ENCODE measurements around the gene DIDO1.

Gene DIDO1

DNA sequence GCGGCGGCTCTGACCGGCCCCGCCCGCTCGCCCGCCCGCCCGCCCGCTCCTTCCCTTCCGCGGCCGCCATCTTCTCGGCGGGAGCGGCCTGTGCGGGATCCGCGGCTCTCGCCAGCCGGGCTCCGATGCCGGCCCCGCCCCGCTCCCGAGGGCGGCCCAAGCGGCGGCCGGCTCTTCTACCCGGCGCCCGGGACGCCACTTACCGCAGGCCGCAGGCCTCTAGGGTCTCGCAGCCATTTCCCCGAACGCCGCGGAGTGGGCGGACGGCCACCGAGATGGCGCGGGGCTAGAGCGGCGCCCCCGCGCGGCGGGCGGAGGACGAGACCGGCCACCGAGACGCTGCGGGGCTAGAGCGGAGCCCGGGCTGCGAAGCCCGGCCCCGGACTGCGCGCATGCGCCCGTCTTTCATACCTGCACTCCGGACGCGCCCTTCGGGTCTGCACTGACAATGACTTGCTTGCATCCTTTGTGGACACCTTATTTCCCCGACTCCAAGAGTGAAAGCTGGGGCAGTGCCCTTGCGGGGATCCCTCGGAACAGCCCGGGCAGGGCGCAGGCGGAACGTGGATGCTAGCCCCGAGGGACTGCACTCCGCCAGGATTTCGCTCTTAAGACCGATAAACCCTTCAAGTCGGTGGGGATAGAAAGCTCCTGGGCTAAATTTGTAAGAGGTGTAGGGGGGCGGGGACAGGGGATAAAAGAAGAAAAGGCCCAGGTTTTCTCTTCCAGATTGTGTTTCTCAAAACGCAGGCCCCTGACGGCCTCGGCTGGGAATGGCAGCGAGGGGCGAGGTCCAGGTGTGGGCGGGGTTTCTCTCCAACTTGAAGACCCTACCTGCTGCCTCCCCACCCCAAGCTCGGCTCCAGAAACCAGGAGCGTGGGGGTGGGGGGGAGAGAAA is at the start of gene DIDO1:
Gene DIDO1, minus strand, starts transcription at position 277 of the 899 bp plus-strand sequence.
- peak; percentile 91 to 94 (median 92) for DNase-seq

DNA sequence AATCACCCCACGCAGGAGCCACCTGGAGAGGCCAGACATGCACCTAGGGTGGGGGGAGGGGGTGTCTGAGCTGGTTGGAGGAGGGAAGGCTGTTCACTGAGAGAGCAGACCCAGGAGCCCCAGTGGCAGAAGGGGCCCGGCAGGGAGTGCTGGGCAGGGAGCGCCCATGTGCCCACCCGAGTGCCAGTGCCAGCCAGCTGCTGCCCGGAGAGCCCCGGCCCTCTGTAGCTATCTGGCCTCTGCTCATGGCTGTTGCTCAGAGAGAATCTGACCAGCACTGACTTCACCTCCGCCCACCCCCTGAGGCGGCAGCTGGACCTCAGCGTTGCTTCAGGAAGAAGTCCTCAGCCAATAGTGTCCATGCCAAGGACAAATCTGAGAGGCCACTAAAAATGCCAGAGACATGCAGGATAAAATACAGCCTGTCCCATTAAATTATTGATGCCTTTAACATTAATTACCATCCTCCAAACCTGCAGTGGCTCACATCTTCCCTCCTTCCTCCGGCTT is 49.0 kb upstream of the DIDO1 start:
- peak in 1 of 3 experiments; percentile 26 for DNase-seq

DNA sequence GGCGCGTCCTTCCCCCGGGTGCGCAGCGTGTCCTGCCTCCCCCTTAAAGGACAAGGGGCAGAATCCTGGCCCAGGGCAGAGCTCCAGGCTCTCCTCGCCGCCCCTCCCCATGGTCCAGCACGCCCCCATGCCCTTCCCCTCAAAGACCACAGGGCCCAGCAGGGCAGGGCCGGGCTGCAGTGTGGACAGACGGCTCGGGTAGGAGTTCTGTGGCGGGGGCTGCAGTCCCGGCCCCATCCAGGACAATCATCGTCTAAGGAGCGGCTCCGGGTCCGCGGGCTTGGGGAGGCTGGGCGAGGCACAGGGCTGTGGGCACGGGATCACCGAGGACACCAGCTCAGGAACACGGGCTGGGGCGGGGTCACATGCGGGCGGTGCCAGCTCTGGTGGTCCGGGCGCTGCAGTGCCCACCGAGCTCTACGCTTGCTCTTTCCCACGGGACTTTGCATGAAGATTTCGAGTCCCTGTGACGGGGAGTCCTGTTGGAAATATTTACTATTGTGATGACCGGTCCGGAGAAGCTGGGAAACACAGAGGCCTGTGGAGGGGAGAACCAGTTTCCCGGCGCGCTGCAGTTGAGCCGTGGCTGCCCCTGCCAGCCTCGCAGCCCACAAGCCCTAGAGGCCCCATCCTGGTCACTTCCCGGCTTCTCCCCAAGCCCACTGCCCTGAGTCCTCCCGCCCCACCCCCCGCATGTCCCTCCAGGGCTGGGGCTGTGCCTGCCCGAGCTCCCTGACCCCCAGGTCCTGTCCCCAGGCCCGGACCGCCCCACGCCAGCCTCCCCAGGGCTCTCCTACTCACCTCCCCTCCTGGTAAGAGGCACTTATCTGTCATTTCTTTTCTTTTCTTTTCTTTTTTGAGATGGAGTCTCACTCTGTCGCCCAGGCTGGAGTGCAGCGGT is 46.8 kb upstream of the DIDO1 start:
- DNase-seq = no peak

DNA sequence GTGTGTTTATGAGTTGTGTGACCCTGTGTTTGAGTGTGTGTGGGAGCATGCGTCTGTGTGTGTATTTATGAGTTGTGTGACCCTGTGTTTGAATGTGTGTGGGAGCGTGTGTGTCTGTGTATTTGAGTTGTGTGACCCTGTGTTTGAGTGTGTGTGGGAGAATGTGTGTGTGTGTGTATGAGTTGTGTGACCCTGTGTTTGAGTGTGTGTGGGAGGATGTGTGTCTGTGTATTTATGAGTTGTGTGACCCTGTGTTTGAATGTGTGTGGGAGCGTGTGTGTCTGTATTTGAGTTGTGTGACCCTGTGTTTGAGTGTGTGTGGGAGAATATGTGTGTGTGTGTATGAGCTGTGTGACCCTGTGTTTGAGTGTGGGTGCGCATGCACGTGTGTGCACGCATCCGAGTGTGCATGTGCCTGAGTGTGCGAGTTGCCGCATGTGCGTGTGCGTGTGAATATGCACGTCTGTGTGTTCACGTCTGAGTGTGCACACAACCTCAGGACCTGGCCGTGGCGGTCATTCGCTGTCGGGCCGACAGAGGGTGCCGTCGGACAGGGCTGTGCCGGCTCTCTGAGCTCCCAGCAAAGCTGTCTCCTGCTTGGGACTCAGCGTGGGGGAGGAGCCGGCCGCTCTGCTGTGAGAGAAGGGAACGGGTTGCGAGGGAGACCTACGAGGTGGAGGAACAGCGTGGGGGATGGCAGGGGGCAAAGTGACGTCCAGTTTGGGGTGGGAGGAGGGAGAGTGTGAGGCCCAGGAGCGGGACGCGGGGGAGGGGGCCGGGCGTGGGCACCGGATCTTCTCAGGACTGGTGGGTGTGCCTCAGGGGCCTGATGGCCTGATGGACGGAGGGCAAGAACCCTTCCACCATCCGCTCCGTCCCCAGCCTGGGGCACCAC is 45.9 kb upstream of the DIDO1 start:
- DNase-seq = peak; percentile 78 to 91 (median 85)

DNA sequence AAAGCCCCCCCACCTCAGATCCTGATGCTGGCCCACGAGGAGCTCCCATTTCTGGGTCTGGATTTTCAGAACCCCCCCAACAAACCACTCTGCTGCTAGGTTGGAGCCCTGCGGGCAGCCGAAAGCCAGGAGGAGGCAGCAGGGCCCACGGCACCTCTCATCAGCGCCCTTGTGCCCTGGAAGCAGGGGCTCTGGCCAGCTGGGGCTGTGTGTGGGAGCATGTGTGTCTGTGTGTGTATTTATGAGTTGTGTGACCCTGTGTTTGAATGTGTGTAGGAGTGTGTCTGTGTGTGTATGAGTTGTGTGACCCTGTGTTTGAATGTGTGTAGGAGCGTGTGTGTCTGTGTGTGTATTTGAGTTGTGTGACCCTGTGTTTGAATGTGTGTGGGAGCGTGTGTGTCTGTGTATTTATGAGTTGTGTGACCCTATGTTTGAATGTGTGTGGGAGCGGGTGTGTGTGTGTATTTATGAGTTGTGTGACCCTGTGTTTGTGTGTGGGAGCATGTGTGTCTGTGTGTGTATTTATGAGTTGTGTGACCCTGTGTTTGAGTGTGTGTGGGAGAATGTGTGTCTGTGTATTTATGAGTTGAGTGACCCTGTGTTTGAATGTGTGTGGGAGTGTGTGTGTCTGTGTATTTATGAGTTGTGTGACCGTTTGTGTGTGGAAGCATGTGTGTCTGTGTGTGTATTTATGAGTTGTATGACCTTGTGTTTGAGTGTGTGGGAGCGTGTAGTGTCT is 45.1 kb upstream of the DIDO1 start:
- DNase-seq = no peak

DNA sequence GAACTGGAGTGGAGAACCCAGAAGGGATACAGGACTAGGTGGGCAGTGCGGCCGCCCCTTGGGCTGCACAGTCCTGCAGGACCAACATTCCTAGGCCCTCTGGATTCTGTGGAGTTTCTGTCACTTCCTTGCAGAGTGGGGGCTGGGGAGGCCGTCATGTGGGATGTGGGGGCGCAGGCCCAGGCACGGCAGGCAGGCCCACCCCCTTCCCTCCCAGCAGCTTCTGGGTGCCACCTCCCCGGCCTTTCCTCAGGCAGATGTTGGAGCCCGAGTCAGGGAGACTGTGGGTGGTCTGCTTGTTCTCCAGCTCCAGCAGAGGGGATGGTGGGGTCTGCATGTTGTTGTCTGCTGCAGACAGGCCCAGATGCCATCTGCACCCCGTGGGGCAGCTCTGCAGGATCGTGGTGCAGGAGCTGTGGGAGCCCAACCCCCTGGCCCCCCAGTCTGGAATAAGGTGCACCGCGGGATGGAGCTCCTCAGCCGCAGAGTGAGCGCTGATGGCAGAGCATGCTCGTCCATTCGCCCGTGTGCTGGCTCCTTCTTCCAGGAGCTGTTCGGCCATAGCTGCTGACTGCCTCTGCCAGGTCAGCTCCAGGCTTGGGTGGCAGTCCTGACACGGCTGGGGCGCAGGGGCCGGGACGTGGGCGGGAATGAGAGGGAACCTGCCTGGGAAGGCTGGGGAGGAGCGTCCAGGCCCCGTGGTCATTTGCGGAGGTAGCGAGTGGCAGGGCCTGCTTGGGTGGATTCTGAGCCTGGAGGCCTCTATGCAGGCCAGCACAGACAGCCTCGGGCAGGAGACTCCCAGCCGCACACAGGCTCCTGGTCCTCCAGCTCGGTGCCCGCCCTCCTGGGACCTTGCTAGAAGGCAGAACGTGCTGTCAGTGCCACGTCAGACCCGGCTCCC is 44.3 kb upstream of the DIDO1 start:
- DNase-seq = no peak

DNA sequence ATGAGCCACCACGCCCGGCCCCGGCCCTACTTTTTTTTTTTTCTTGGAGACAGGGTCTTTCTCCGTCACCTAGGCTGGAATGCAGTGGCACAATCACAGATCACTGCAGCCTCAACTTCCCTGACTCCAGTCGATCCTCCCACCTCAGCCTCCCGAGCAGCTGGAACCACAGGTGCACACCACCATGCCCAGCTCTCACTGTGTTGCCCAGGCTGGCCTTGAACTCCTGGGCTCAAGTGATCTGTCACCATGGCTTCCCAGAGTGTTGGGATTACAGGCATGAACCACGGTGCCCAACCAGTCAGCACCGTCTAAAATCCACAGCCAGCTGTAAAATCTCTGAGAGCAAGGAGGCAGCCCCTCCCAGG is 43.6 kb upstream of the DIDO1 start:
- DNase-seq = no peak

DNA sequence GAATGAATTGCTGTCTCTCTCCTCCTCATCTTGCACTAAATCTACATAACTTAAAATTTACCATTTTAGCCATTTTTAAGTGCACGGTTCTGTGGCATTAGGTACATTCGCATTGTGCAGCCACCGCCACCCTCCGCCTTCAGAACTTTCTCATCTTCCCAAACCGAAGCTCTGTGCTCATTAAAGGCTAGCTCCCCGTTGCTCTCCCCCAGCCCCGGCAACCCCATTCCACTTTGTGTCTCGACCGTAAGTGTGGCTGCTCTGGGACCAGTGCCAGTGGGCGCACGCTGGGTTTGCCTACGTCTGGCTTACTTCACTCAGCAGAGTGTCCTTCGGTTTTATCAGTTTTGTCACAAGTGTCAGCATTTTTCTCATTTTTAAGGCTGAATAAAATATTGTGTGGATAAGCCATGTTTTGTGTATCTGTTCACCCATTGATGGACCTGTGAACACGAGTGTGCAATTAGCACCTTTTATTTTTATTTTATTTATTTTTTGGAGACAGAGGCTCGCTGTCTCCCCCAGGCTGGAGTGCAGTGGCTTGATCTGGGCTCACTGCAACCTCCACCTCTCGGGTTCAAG is 43.0 kb upstream of the DIDO1 start:
- no peak for DNase-seq

DNA sequence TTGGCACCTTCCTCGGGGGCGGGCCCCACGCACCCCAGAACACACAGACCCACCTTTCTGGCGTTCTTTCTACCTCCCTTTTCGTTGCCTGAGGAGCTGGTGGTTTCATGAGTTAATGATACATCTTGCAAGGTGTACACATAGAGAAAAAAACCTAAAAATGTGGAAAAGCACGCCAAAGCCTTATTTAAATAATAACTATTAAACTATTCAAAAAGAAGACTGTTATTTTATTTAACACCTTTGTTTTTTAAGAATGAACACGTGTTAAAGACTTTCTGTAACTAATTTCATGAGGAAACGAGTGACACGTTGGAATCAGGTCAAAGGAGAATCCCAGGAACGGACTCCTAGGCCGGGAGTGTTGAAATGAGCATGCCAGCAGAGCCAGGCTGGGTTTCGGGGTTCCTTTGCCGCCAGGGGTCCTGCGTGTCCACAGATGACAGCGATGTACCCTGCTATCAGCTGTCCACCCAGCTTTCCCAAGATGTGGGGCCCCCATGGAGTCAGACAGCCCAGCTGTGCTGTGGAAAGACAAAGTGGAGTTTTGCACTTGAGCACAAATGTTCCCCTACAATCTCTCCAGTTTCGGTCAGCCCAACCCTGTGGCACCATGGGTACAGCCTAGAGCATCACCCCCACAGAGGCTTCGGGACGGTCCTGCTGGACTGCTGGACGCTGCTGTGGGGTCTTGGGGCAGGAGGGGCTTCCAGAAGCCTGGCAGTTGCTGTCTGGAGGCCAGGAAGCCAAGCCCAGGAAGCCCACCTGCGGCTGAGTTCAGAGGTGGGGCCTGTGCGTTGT is 42.3 kb upstream of the DIDO1 start:
- no peak for DNase-seq

DNA sequence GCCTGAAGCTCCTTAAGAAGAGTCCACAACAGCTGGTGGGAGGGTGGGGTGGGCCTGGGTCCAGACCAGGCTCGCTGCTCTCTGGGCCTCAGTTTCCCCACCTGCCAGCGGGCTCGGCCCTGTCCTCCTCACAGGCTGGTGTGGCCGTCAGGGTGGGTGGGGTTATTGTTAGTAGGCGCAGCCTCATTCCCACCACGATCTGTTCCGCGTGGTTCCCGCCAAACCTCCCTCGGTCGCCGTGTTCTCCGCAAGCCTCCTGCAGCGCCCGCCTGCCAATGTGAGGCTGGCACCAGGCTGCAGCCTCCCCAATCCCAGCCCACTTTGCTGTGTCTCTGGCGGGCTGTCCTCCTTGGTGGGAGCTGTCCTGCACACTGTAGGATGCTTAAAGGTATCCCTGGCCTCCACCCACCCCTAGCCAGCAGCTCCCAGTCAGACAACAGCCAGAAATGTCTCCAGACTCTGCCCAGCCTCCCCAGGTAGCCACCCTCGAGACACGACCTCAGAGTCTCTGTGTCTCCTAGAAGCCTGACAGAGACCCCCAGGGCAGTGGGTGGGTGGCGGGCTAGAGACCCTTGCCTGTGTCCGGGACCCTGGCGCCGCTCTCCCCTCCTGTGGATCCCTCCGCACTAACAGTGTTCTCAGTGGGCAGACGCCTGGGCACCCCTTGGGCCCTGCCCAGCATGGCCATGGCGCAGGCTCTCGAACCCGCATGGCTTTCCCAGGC is 41.5 kb upstream of the DIDO1 start:
- DNase-seq = no peak

DNA sequence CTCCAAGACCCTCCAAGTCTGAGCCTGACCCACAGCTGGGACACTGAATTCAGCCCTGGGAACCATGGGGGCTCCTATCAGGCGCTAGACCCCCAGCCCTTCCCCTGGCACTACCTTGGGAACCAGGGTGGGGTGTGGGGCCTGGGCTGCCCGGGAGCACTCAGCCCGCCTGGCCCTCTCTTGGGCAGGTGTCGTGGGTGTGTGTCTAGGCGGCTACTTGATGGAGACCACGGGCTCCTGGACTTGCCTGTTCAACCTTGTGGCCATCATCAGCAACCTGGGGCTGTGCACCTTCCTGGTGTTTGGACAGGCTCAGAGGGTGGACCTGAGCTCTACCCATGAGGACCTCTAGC is 40.8 kb upstream of the DIDO1 start:
- DNase-seq = no peak

DNA sequence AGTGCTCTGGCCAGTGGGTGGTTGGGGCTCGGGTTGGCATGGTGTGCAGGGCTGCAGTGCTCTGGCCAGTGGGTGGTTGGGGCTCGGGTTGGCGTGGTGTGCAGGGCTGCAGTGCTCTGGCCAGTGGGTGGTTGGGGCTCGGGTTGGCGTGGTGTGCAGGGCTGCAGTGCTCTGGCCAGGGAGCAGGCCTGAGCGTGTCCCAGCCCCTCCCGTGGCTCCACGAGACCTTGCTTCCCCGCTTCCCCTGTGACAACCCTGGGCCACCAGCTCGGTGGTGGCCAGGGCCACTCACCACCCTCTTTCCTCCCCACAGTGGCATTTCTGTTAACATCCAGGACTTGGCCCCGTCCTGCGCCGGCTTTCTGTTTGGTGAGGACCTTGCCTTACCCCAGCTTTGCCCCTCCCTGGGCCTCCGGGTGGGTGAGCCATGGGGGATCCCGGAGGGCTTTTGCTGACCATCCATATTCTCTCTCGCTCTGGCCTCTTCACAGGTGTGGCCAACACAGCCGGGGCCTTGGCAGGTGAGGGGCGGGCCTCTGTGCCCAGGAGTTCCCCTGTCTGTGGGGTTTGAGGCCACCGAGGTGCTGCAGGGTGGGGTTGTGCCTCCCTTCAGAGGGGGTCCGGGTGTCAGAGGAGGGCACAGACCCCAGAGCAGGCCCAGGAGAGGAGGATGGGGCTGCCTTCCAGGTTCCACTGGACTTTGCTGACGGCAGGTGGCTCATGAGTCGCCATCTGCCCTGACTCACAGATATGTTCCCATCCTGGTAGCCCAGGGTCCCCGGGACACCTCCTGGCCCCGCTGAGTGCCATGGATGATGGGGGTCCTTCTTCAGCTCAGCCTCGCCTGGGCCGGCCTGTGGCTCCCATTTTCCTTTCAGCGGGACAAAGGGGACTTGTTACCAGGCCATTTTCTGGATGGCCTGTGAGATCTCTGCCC is 40.2 kb upstream of the DIDO1 start:
- no peak for DNase-seq

DNA sequence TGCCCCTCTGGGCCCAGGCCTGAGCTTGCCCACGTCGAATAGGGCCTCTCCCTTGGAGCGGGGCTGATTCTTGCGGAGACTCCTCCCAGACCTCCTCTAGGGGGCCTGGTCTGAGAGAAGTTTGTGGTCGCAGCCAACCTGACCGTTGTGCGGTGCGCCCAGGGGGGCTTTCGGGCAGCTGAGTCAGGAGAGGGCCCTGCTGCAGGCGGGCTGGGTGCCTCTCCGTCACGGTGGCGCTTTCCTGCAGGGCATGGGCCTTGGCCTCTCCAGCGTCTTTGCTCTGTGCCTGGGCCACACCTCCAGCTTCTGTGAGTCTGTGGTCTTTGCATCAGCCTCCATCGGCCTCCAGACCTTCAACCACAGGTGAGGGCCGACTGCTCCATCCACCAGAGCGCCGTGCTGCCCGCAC is 39.1 kb upstream of the DIDO1 start:
- no peak for DNase-seq

DNA sequence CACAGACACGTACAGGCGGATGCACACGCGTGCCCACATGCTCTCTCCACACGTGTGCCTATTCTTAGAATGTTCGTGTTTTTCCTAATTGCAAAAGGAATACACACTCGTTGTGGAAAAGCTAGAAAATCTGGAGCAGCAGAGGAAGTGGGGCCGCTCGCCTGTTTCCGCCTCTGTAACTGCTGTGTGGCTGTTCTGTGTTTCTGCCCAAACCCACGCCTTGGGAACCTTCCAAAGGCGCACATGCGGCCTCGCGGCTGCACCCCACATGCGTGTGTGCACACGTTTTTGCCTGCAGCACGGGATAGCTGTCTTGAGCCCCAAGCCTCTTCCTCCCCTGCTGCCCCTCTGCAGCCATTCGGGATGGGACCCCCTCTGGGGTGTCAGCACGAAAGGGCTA is 38.4 kb upstream of the DIDO1 start:
- no peak for DNase-seq

DNA sequence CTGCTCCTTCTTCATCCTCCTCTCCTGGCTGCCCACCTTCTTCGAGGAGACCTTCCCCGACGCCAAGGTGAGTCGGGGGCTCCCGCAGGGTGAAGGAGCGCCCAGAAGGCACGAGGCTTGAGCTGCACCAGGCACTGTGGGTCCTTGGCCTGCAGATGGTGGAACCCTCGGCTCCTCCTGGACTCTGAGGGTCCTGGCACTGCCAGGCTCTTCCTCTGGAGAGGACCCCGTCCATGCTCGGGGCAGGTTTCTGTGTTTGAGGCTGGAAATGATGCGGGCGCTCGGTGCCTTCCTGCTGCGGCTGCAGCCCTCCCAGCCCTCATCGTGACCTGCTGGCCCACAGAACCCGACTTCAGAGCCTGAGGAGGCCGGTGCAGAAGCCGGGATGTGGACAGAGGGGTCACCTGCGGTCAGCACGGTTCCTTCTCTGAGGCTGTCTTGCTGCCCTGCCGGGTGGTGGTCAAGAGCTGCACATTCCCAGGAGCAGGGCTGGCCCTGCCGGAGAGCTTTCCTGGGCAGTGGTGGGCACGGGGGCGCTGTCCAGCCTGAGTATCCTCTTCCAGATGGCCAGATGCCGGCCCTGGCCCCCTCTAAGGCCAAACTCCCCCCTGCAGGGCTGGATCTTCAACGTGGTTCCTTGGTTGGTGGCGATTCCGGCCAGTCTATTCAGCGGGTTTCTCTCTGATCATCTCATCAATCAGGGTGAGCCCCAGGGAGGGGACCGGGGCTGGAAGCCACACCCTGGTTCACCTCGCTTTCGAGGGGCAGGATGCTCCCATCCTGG is 37.5 kb upstream of the DIDO1 start:
- no peak for DNase-seq

DNA sequence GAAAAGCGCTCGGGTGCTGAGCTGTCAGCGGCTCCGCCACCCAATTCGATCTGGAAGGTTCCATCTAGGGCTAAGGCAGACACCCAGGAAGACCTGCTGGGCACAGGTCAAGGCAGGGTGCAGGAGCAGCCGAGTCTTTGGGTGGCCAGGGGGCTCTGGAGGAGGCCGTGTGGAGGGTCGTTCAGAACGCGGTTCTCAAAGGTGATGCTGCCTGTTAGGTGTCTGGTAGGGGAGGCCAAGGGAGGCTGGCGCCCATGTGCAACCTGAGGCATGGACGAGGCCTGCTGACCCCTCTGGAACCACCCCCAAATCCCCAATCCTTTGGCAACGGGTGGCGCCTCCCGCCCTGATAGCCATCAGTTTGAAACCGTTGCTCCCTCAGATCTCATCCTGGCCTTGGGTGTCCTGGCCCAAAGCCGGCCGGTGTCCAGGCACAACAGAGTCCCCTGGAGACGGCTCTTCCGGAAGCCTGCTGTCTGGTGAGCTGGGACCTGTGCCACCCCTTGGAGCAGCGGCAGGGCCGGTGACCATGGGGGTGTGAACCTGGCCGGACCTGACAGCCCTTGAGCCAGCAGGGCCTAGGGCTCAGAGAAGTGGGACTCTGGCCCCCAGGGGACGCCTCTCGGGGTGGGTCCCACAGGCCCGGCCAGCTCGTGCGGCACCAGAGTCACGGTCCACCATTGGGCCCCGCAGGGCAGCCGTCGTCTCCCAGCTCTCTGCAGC is 36.7 kb upstream of the DIDO1 start:
- DNase-seq = no peak

Data from NCI-H1417 (cell line).